ENCODE measurements around the gene ZNF567. TPM values are rescaled to one million over a fixed set of nuclear protein-coding genes. Genes with fewer than 3 reads are reported as not detected.

The ZNF567 gene
- total and polyA plus RNA-seq, 8 donors: 1.2 to 4.2 (median 1.9) TPM

DNA sequence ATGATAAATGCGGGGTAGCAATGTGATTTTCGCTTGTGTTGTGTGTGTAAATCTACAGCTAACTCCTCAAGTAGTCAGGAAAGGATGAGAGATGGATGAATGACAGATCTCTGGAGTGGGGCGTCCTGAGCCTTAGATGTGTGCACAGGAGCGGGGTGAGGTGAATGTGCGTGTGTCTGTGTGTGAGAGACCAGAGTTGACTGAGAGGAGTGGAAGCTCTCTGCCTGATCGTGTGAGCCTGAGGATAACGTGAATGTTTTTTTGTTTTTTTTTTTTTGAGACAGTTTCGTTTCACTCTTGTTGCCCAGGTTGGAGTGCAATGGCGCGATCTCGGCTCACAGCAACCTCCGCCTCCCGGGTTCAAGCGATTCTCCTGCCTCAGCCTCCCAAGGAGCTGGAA lies 21.6 kb upstream of the ZNF567 start:
- H3K4me3 ChIP-seq: peak overlapping the region; percentile 49 to 66 (median 64)
- WGBS, 2 donors: 43 to 50% methylated on average over 14 of the region's 14 CpGs
- H3K36me3 ChIP-seq: peaks cover 0 to 10% (median 0%) of the 10 kb centered on the region in 3 donors
- FAIRE-seq (no peak), DNase-seq (no peak), ATAC-seq (no peak)
- no peaks in the 10 kb centered on the region for H3K27me3 ChIP-seq
- H3K9me3 ChIP-seq: no peaks in the 10 kb centered on the region
- H3K4me1 ChIP-seq: peaks cover 0 to 7% (median 0%) of the 10 kb centered on the region in 3 donors
- no peak overlapping the region for H3K27ac ChIP-seq
- intact Hi-C loops (cut with DNase I): no loop called here
- no peak for TF ChIP-seq CTCF (IDR thresholded peaks at IDR 0.05)

DNA sequence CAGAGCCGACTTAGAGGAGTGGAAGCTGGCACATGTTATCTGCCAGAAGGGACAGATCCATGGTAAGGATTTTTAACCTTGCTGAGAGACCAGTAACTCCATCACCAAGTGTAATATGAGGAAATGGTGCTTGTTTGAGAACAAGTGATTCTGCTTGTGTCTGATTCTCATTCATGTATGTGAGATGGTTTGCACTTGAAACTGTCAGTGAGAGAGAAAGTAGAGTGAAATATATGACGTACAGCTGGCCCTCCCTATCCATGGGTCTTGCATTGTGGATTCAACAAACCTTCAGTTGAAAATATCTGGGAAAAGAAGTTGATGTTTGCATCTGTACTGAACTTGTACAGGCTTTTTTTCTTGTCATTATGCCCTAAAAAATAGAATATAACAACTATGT lies 18.8 kb upstream of the ZNF567 start:
- intact Hi-C loops (cut with DNase I): no loop called here
- ATAC-seq: no peak
- peaks cover 0 to 9% (median 0%) of the 10 kb centered on the region in 3 donors for H3K36me3 ChIP-seq
- H3K27me3 ChIP-seq: no peaks in the 10 kb centered on the region
- H3K27ac ChIP-seq: no peak overlapping the region
- no peak overlapping the region for H3K4me3 ChIP-seq
- peaks cover 0 to 7% (median 0%) of the 10 kb centered on the region in 3 donors for H3K4me1 ChIP-seq
- H3K9me3 ChIP-seq: no peaks in the 10 kb centered on the region
- DNase-seq: no peak
- no peak for TF ChIP-seq CTCF (IDR thresholded peaks at IDR 0.05)
- no peak for FAIRE-seq
- WGBS, 2 donors: 70 to 74% methylated on average over 2 of the region's 2 CpGs

DNA sequence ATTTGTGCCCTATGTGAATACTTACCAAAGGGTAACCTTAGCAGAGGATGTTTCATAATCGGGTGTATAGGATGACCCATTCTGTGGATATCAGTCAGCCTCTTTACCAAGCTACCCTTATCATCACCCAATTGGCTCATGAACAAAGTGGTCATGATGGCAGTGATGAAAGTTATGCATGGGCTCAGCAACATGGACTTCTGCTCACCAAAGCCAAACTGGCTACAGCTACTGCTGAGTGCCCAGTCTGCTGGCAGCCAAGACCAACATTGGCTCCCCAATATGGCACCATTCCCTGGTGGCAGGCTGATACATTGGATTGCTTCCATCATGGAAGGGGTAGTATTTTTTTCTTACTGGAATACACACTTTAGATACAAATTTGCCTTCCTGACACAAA lies 15.0 kb upstream of the ZNF567 start:
- Histone ChIP-seq H3K27ac (no peak overlapping the region), H3K9me3 (no peaks in the 10 kb centered on the region), H3K27me3 (no peaks in the 10 kb centered on the region), H3K36me3 (no peaks in the 10 kb centered on the region), H3K4me3 (no peak overlapping the region), H3K4me1 (no peaks in the 10 kb centered on the region)
- DNase-seq (no peak), FAIRE-seq (no peak), ATAC-seq (no peak)
- TF ChIP-seq CTCF (IDR thresholded peaks at IDR 0.05): no peak
- 97 to 100% methylated on average over 1 of the region's 1 CpG for WGBS, 2 donors
- intact Hi-C loops (cut with DNase I): no loop called here

DNA sequence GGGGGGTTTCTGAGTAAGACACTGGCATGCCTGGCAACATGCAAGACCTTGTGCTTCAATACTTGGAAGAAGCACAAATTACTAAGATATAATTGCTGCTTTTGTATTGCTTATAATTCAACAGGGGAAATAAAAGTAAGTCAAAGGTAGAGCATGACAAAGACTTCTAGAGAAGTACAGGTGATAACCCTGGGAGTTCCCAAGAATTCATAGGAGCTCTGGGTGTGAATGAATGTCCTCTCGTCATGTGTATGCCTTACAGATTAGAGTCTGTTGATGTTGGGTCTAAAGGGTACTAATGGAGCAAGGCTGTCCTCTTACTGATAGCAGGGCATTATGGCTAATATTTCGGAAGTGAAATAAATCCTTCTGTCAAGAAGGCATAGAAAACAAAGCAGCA lies 13.2 kb upstream of the ZNF567 start:
- DNase-seq (no peak), FAIRE-seq (no peak), ATAC-seq (no peak)
- H3K4me1 ChIP-seq: no peaks in the 10 kb centered on the region
- intact Hi-C loops (cut with DNase I): no loop called here
- H3K4me3 ChIP-seq: no peak overlapping the region
- no peaks in the 10 kb centered on the region for H3K9me3 ChIP-seq
- no peaks in the 10 kb centered on the region for H3K27me3 ChIP-seq
- TF ChIP-seq CTCF (IDR thresholded peaks at IDR 0.05): no peak
- H3K27ac ChIP-seq: no peak overlapping the region
- peaks cover 0 to 3% (median 0%) of the 10 kb centered on the region in 3 donors for H3K36me3 ChIP-seq
- WGBS, 2 donors: 93% methylated on average over 2 of the region's 2 CpGs

GRCh38 chr19:36679455-36679854 lies 8.0 kb upstream of the ZNF567 start:
- no peaks in the 10 kb centered on the region for H3K9me3 ChIP-seq
- no peaks in the 10 kb centered on the region for H3K4me1 ChIP-seq
- ATAC-seq: no peak
- no peak for FAIRE-seq
- H3K27me3 ChIP-seq: no peaks in the 10 kb centered on the region
- no peak overlapping the region for H3K27ac ChIP-seq
- intact Hi-C loops (cut with DNase I): no loop called here
- peaks cover 0 to 5% (median 0%) of the 10 kb centered on the region in 3 donors for H3K36me3 ChIP-seq
- no peak overlapping the region for H3K4me3 ChIP-seq
- no peak for DNase-seq
- no peak for TF ChIP-seq CTCF (IDR thresholded peaks at IDR 0.05)
